ENCODE data around the gene TNRC6B.

- TF ChIP-seq CTCF (IDR thresholded peaks at IDR 0.05; ENCODE audit: poor library complexity) (no peak), EZH2 (IDR thresholded peaks at IDR 0.05; ENCODE audit: borderline replicate concordance) (no peak)
Observed at GRCh38 chr22:40235308-40235707, 57.6 kb downstream of the TNRC6B start.
